SU-DHL-6 (cell line): Measurements from ENCODE around the gene EYS.

Experiments
- CTCF ChIP-seq: fragments of 200-600 bp; sonication (generic); IDR thresholded peaks from one replicate; pipeline ENCODE4 v1.5.1; 2017; ENCODE audit warnings: antibody characterized with exemption, mild to moderate bottlenecking, low read length, moderate library complexity; ENCODE audit not compliant: insufficient read depth, poor library complexity, severe bottlenecking
- EZH2phosphoT487 ChIP-seq: fragments of 200-600 bp; sonication (generic), shearing (Covaris generic); conservative IDR thresholded peaks from 2 replicates; pipeline ENCODE4 v1.6.1; 2018; ENCODE audit warnings: mild to moderate bottlenecking, antibody characterized with exemption, low read length, moderate library complexity, mixed read lengths

GRCh38 chr6:64409948-64410347 is 1297.1 kb downstream of the EYS start:
- no peak for TF ChIP-seq CTCF
- TF ChIP-seq EZH2phosphoT487 = no peak
